Activated naive CD4-positive, alpha-beta T cell treated with Interleukin-2 at 50 U/mL for 16 hours (primary cell): ENCODE results near the gene ELANE.
"Not testable (repeated sequence)": the region's sequence is repeated elsewhere in the genome, so short reads cannot be mapped to it uniquely, and the experiment has no call there.

Source experiments
- DNase-seq: peaks from one replicate; pipeline ENCODE4 v3.0.0-alpha.2; 2020

ELANE gene

GRCh38 chr19:882871-883497 lies 30.9 kb downstream of the ELANE start:
- no peak for DNase-seq

- no peak for DNase-seq
Observed at GRCh38 chr19:883661-884211, 31.6 kb downstream of the ELANE start.

DNA sequence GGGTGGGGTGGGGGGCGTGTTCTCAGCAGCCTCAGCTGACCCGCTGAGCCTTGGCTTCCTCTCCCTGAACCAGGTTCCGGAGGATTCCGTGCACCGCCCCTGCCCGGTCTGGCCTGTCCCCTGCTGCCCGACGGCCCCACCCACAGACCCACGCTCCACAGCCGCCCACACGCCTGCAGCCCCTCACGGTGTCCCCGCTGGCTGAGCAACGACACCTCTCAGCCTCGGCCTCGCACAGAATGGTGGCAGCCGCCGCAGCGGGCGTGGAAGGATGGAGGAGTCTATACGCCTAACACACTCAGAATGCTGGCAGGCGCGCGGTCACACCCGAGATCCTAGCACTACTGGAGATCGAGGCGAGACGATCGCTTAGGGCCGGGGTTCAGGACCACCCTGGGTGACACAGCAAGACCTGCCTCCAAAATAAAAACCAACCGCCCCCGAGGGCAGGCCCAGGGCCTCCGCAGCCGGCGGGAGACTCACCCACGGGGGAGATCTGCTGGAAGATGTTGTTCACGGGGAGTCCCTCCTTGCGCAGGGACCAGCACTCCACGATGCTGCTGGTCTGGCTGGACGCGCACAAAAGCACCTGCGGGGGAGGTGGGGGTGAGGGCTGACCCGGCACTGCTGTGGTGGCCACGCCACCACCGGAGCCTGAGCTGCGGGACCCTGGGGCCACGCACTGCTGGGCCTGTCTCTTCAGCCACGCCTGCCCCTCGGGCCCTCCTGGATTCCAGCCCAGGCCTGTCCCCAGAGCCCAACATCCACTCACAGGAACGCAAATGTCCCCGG lies 32.5 kb downstream of the ELANE start:
- no peak for DNase-seq

- no peak for DNase-seq
Observed at GRCh38 chr19:885536-886224, 33.6 kb downstream of the ELANE start.

GRCh38 chr19:887072-887471 lies 35.0 kb downstream of the ELANE start:
- no peak for DNase-seq

DNA sequence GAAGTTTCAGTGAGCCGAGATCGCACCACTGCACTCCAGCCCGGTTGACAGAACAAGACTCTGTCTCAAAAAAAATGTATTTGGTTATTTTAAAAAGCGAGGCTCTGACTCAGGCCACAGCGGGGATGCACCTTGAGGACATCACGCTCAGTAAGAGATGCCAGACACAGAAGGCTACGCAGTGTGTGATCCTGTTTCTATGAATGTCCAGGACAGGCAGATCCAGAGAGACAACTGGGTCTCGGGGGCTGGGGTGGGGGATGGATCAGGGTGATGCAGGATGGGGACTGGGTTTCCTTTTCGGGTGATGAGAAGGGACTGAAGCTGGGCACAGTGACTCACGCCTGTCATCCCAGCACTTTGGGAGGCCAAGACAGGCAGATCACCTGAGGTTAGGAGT lies 35.5 kb downstream of the ELANE start:
- no peak for DNase-seq

- peak; percentile 42 for DNase-seq
Observed at GRCh38 chr19:888581-889385, 36.7 kb downstream of the ELANE start.

- DNase-seq, result no peak
Observed at GRCh38 chr19:889662-890295, 37.7 kb downstream of the ELANE start.

DNA sequence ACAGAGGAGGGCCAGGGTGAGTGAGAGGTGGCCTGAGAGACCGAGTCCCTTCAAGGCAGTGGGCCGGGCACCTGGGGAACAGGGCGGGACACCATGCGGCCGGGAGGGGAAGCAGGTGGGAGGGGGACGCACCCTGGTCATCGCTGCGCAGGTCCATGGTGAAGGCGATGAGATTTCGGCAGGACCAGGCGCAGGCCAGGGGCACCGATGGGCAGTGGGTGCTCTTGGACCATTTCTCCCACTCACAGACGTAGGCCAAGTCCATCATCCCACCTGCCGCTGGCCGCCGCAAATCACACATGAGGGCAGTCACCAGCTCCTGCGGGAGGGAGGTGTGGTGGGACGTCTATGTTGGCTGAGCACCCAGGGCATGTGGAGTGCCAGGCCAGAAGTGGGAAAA lies 38.7 kb downstream of the ELANE start:
- no peak for DNase-seq

DNA sequence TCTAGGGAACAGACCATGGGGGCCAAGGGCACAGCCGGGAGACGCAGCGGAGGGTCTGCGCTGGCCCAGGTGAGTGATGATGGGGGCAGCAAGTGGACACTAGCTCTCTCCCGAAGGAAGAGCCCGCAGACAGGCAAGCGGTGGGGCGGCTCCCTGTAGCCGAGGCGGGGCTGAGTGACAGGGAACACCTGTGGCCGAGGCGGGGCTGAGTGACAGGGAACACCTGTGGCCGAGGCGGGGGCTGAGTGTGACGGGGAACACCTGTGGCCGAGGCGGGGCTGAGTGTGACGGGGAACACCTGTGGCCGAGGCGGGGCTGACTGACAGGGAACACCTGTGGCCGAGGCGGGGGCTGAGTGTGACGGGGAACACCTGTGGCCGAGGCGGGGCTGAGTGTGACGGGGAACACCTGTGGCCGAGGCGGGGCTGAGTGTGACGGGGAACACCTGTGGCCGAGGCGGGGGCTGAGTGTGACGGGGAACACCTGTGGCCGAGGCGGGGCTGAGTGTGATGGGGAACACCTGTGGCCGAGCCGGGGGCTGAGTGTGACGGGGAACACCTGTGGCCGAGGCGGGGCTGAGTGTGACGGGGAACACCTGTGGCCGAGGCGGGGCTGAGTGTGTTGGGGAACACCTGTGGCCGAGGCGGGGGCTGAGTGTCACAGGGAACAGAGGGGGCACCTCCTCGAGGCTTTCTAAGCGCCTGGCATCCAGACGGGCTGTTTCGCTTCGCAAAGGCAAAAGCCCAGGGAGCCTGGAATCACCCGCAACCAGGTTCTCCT lies 39.5 kb downstream of the ELANE start:
- not testable (repeated sequence) for DNase-seq

GRCh38 chr19:892243-892893 lies 40.3 kb downstream of the ELANE start:
- no peak for DNase-seq

- DNase-seq, result peak; percentile 89
Observed at GRCh38 chr19:892894-893689, 41.0 kb downstream of the ELANE start, which contains the start of the genes MED16 and RNU6-9. TSS of gene MED16 (minus strand) at chr19:893187. CDS start at chr19:891131, 2,056 bp downstream. TSS of gene RNU6-9 (plus strand) at chr19:893484.

GRCh38 chr19:896434-896833 lies 44.3 kb downstream of the ELANE start:
- no peak for DNase-seq

- no peak for DNase-seq
Observed at GRCh38 chr19:896999-897398, 44.9 kb downstream of the ELANE start.

GRCh38 chr19:897442-898039 lies 45.4 kb downstream of the ELANE start:
- DNase-seq, result no peak

GRCh38 chr19:898663-899062 lies 46.6 kb downstream of the ELANE start:
- DNase-seq, result no peak

- DNase-seq, result no peak
Observed at GRCh38 chr19:899336-900042, 47.4 kb downstream of the ELANE start.

GRCh38 chr19:900043-900301 lies 47.9 kb downstream of the ELANE start:
- no peak for DNase-seq
